ENCODE measurements around the gene CXCR4.

DNA sequence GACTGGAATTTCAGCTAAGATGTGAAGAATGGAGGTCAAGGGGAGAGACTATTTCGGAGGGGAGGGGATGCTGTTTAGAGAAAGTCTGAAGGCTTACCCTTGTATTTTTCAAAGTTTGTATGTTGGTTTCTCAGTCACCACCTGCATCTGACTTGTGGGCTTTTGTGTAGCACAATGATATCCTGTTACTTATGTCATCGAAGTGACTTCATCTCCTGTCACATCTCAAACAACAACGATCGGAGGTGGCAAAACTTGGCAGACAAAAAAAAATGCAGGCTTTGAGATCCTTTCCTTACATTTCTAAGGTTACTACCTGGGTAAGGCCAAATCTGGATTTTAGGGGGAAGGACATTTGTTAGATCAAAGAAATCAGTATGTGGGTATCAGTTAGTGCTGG is 11.7 kb upstream of the CXCR4 start:
- TF ChIP-seq, protein P1, sequence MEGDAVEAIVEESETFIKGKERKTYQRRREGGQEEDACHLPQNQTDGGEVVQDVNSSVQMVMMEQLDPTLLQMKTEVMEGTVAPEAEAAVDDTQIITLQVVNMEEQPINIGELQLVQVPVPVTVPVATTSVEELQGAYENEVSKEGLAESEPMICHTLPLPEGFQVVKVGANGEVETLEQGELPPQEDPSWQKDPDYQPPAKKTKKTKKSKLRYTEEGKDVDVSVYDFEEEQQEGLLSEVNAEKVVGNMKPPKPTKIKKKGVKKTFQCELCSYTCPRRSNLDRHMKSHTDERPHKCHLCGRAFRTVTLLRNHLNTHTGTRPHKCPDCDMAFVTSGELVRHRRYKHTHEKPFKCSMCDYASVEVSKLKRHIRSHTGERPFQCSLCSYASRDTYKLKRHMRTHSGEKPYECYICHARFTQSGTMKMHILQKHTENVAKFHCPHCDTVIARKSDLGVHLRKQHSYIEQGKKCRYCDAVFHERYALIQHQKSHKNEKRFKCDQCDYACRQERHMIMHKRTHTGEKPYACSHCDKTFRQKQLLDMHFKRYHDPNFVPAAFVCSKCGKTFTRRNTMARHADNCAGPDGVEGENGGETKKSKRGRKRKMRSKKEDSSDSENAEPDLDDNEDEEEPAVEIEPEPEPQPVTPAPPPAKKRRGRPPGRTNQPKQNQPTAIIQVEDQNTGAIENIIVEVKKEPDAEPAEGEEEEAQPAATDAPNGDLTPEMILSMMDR (IDR thresholded peaks at IDR 0.05) = no peak
- no peak for TF ChIP-seq ZNF121 (CRISPR knock-in tag; IDR thresholded peaks at IDR 0.05)
- no peak for TF ChIP-seq TP53 (CRISPR knock-in tag; IDR thresholded peaks at IDR 0.05)
- no peak for TF ChIP-seq PRRX2 (CRISPR knock-in tag; IDR thresholded peaks at IDR 0.05)
- TF ChIP-seq, protein P2, sequence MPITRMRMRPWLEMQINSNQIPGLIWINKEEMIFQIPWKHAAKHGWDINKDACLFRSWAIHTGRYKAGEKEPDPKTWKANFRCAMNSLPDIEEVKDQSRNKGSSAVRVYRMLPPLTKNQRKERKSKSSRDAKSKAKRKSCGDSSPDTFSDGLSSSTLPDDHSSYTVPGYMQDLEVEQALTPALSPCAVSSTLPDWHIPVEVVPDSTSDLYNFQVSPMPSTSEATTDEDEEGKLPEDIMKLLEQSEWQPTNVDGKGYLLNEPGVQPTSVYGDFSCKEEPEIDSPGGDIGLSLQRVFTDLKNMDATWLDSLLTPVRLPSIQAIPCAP (CRISPR knock-in tag; IDR thresholded peaks at IDR 0.05) = no peak
- TF ChIP-seq, protein P3, sequence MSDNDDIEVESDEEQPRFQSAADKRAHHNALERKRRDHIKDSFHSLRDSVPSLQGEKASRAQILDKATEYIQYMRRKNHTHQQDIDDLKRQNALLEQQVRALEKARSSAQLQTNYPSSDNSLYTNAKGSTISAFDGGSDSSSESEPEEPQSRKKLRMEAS (CRISPR knock-in tag; IDR thresholded peaks at IDR 0.05) = no peak
- no peak for TF ChIP-seq ESRRA (CRISPR knock-in tag; IDR thresholded peaks at IDR 0.05; ENCODE audit: borderline replicate concordance)
- TF ChIP-seq, protein P4, sequence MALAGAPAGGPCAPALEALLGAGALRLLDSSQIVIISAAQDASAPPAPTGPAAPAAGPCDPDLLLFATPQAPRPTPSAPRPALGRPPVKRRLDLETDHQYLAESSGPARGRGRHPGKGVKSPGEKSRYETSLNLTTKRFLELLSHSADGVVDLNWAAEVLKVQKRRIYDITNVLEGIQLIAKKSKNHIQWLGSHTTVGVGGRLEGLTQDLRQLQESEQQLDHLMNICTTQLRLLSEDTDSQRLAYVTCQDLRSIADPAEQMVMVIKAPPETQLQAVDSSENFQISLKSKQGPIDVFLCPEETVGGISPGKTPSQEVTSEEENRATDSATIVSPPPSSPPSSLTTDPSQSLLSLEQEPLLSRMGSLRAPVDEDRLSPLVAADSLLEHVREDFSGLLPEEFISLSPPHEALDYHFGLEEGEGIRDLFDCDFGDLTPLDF (CRISPR knock-in tag; IDR thresholded peaks at IDR 0.05) = no peak
- no peak for TF ChIP-seq SP1 (CRISPR knock-in tag; conservative IDR thresholded peaks at IDR 0.05)
- TF ChIP-seq, protein P5, sequence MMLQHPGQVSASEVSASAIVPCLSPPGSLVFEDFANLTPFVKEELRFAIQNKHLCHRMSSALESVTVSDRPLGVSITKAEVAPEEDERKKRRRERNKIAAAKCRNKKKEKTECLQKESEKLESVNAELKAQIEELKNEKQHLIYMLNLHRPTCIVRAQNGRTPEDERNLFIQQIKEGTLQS (CRISPR knock-in tag; conservative IDR thresholded peaks at IDR 0.05) = no peak
- TF ChIP-seq ZBTB21 (CRISPR knock-in tag; IDR thresholded peaks at IDR 0.05; ENCODE audit: borderline replicate concordance) = no peak

Measured in WTC11 (cell line).